NCI-H748 (cell line): ENCODE data around the gene NRDC.
"Not testable (repeated sequence)": the region's sequence is repeated elsewhere in the genome, so short reads cannot be mapped to it uniquely, and the experiment has no call there.

Source experiments
- DNase-seq: peaks from one replicate; lab custom pipeline; 2025; ENCODE audit not compliant: unreplicated experiment; lab: John Stamatoyannopoulos, UW

NRDC gene

DNA sequence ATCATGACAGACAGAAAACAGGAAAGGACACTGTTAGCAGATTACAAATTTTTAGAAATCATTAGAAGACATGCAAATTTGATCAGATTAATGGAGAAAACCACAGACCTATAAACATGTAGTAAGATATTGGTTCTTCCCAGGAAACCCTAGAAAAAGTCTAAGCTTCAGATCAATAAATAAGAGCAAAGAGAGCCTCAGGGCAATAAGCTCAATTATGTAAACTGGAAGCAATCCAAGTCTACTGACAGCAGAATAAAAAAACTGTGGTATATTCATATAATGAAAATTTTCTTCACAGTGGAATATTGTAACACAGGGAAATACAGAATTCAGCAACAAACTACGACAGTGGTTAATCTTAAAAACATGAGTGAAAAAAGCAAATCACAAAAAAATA, 36.3 kb downstream of the NRDC start:
- no peak for DNase-seq

- DNase-seq: no peak
These were observed 37.6 kb downstream of the NRDC start for GRCh38 chr1:51840743-51841461.

- DNase-seq: no peak
These were observed 38.3 kb downstream of the NRDC start for GRCh38 chr1:51840182-51840581.

GRCh38 chr1:51839094-51839493, 39.4 kb downstream of the NRDC start:
- DNase-seq: no peak

- DNase-seq: no peak
These were observed 41.3 kb downstream of the NRDC start for GRCh38 chr1:51837243-51837642.

- DNase-seq: no peak
These were observed 44.8 kb downstream of the NRDC start for GRCh38 chr1:51833700-51834099.

DNA sequence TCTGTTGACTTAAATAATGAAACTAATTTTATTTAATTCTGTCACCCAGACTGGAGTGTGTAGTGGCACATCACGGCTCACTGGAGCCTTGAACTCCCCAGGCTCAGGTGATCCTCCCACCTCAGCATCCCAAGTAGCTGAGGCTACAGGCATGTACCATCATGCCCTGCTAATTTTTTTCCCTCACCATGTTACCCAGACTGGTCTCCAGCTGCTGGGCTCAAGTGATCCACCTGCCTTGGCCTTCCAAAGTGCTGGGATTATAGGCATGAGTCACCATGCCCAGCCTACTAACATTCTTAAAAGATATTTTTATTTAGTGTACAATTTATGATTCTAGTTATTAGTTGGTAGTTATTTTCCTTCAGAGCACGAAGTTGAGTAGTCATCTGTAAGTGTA, 49.5 kb downstream of the NRDC start:
- no peak for DNase-seq

- DNase-seq: no peak
These were observed 58.7 kb downstream of the NRDC start for GRCh38 chr1:51819810-51820209.

- DNase-seq: not testable (repeated sequence)
These were observed 59.5 kb downstream of the NRDC start for GRCh38 chr1:51819021-51819420.

DNA sequence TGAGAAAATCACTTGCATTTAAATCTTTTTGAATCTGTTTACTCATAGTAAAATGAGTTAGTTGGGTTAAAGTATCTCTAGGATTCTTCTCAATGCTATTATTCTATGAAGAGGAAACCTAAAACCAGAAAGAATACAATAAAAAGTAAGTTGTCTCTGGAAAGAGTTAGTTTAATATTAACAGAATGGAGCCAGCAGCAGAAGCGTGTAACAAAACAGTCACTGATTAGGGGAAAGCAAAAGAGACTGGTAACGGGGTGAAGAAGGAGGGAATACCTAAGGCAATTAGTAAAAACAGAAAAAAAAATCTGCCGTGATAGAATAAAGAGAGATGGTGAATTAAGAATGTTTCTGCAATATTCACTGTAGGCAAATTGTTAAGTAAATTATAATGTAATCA, 60.0 kb downstream of the NRDC start:
- DNase-seq: no peak

DNA sequence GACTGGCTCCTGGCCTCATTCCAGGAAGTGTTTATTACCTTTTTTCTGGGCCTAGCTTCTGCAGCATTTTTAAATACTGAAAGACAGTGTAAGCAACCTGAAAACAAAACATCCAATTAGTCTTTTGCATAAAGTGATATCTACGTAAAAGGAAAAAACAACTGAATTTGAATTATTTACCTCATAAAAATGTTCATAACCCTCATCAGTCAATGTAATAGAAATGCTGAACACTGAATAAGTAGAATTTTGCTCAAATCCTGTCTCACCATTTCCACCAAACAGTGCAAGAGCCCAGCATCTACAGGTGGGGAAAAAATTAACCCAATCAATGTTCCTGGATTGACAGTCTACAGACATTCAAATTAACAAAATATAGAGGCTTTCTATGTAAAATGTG, 64.0 kb downstream of the NRDC start:
- DNase-seq: no peak

GRCh38 chr1:51799372-51799771, 79.2 kb downstream of the NRDC start:
- DNase-seq: no peak

DNA sequence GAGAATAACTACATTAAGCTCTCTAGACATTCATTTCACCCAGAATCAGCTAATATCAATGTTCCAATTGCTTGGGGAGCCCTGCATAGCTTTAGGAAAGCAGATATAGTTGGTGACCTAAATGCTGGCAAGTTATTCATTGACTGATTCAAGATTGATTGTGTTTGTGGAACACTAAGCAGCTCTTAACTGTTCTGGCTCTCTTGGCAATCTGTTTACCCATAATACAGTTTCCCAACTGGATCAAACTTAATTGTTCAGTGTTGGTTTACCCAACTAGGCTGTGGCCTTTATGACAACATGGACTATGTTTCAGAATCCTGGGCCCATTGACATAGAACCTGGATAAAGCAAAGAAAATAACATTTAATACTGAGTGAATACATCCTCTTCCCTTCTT, 83.7 kb downstream of the NRDC start:
- DNase-seq: no peak

DNA sequence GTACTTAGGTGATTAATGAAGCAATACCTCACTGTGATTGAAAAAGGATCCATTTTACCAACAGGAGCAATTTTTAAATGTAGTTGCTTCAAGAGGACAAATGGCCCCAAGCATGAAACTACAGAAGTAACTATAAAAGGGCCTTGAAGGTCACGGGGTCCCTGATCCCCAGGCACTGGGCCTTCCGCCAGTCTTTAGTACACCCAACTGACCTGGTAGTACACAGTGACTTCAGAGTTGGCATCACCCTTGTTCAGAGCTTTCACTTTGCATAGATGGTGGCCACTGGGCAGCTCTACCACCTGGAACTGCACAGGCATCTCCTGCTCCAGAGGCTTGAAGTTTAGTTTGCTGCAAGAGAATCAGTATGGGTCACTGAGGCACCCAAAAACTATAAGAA, 84.3 kb downstream of the NRDC start:
- DNase-seq: no peak

DNA sequence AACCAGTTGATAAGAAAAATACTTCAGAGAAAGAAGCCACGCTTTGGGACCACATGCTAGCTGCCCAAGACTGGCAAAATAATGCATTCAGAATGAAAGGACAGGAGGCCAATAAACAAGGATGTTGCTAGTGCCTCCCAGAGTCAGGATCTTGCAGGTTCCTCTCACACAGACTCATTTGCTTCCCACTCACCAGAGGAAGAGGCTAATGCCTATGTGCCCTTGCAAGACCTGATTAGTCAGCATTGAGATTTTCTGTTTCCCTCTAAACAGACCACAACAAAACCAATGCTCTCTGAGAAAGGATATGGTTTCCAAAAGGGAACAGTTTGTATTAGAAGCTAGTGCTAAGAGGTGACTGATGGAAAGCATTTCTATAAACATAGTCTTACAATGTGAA, 85.7 kb downstream of the NRDC start:
- no peak for DNase-seq

DNA sequence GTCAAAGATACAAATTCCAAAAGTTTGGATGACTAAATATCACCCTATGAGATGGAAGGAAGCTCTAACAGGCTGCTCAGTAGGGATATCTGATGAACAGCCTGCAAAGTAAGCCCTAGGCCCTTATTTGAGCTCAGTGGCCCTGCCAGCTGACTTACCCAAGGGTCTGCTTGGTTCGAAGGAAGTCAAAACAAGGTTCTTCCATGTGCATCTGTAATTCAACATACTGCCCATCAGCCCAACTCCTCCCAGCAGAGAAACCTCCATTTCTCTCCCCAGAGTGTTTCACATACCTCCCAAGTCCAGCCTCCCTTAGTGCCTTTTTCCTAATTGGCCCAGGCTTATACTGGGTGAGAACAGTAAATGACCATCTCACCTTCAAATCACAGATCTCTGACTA, 86.6 kb downstream of the NRDC start:
- no peak for DNase-seq

- DNase-seq: no peak
These were observed 88.1 kb downstream of the NRDC start for GRCh38 chr1:51790385-51790784.

DNA sequence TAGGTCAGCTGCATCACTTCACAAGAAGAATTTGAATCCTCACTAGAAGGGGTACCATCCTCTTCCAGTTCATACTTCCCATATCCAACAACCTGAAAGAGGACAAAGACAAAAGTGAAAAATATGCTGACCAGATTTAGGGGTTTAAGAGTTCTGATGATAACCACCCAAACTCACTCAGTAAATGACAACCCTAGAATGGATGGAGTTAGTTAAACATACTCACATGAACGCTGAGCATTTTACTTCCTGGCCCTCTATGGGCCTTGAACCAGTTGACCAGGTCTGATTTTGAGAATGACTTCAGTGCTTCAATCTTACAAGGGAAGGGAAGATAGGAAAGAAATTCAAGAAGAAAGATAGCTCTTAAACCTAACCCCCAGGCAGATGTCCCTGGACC, 89.2 kb downstream of the NRDC start:
- DNase-seq: no peak

DNA sequence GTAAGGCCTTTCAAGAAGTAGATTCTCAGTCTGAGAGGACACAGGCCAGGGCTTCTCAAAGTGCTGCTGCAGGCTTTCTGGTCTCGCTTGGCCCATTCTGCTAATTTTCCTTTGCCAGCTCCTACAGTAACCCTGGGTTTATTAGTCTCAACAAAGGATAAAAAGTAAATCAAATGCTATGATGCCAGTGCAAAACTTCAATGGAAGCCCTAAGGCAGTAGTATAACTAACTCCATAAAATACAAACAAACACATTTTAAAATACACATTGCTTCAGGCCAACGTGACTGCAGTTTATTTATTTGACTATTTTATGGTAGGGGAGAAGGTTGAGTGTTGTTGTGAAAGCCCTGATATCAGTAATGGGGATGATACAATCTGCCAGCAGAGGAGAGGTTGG, 89.6 kb downstream of the NRDC start:
- DNase-seq: no peak

DNA sequence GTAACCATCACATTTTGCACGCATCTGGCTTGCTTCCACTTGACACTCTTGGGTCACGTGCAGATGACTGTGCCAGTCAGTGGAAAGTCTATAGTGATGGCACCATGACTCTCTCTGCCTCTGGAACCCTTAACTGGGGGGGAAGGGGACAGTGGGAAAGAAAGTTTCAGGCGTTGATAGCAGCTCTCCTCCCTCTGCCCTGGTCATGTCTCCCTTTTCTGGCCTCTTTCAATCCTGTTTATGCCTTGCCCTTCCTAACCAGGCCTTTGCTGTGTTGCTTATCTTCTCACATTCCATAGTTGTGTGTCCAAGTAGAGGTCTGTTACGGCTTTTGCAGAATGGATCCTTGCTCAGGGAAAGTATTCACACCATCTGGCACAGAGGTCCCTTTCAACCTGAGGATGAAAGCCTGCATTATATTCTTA, 93.5 kb downstream of the NRDC start:
- no peak for DNase-seq

DNA sequence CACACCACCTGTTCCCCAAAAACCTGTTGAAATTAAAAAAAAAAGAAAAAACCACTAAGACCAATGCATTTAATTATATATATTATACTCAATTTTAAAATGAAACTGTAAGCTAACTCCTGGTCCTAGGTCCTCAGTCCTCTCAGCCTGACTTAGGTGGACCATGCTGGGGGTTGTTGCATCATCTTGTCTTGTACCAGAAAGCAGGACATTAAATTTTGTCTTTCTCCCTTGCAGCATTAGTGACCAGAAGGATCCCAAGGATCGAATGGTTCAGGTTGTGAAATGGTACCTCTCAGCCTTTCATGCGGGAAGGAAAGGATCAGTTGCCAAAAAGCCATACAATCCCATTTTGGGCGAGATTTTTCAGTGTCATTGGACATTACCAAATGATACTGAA, 97.6 kb downstream of the NRDC start:
- no peak for DNase-seq

- no peak for DNase-seq
These were observed 102.1 kb downstream of the NRDC start for GRCh38 chr1:51776408-51776807.

DNA sequence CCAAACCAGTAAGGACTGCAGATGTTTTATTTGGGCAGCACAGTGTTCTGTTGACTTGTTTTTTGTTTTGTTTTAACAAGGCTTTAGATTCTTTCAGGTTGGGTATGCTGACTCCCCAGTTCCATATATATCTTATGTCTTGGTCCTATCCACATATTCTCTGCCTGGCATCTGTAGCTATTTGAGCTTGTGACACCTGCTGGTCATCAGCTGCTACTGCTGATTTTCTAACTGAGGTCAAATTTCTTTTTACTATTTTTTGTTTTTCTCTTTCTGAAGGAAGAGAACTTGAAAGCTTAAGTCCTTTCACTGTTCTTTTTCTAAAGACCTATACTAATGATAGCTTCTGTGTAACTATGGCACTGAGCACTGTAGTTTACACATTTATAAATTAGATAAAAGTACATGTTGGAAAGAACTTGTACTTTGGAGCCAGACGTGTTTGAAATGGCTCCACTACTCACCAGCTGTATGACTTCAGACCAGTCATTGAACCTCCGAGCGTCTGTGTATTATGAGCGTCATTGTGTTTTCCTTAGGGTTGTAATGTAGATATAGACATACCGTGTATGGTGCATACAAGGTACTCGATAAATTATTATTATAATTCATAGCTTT, 109.4 kb downstream of the NRDC start:
- DNase-seq: peak; percentile 58
